Hematopoietic multipotent progenitor cell treated with erythropoietin and hydrocortisone succinate and interleukin-3 and kit ligand, for 8 days (in vitro differentiated cells): ENCODE data around the gene SELENON.

ENCODE experiments used
- DNase-seq: peaks from one replicate; pipeline ENCODE4 v3.0.0-alpha.2; 2015

Gene SELENON

DNA sequence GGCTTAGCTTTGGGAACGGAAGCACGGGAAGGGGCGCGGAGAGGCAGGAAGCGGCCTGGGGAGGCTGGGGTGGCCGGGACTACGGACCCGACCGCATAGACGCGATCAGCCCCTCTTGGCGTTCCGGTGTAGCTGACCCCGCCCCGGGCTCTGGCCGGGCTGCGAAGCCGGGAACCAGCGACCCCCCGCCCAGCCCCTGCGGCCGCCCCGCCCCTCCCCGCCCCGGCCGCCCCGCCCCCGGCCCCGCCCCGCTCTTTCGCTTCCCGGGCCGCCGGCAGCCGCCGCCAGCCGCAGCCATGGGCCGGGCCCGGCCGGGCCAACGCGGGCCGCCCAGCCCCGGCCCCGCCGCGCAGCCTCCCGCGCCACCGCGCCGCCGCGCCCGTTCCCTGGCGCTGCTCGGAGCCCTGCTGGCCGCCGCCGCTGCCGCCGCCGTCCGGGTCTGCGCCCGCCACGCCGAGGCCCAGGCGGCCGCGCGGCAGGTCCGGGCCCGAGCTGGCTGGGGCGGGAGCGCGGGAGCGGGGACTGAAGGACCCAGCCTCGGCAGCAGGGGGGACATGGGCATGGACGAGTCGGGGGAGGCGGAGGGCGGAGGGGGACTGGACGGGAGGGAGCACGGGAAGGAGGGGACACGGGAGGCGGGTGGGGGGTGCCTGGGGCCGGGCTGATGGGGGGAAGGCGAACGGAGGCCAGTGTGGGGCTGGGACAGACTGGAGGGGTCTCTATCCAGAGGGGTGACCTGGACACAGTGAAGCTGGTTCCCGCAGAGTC, at the start of gene SELENON:
Gene SELENON (plus strand): TSS at position 259 of the 768 bp plus-strand sequence. CDS start 38 bp downstream, at position 297.
- DNase-seq = peak; percentile 42

DNA sequence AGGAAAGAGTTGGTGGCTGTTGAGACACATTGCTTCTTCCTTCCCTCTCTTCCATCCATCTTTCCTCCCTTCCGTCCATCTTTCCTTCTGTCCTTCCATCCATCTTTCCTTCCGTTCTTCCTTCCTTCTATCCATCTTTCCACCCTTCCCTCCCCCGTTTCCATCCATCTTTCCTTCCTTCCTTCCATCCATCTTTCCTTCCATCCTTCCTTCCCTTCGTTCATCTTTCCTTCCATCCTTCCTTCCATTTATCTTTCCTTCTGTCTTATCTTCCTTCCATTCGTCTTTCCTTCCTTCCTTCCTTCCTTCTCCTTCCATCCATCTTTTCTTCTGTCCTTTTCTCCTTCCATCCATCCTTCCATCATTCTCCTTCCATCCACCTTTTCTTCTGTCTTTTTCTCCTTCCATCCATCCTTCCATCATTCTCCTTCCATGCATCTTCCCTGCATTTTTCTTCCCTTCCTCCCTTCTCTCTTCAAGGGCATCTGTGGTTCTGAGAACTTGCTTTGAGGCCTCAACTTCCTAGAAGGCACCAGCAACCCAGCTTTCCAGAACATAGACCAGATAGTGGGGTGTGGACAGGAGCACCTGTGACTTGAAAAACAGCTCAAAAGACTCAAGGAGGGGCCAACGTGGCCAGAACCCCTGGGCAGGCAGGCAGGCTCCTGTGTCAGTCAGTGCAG, 48.9 kb upstream of the SELENON start:
- DNase-seq = no peak

- DNase-seq = no peak
Observed at GRCh38 chr1:25754470-25755181, 45.4 kb upstream of the SELENON start.

DNA sequence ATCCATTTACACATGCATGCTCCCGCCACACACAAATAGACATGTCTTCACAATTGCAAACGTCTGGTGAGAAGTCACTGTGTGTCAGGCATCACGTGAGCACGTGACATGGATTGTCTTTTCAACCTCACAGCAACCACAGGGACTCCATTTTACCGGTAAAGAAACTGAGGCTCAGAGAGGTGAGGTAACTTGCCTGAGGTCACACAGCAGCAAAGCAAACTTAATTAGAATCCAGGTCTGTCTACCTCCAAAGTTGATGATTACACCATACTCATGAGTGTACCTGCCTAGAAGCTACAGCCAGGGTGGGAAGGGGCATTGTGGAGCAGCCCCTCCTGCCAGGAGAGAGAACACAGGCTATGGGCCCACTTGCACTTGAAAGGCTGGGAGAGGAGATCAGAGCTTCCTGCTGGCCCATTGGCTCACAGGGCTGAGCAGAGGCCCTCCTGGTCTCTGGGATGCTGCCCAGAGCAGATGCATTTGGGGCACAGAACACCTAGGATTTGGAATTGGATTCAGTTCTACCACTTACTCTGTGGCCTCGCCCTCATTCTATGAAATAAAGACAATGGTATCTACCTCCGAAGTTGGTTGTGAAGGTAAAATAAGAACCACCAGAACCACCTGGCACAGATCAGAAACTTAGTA, 44.4 kb upstream of the SELENON start:
- no peak for DNase-seq

- no peak for DNase-seq
Observed at GRCh38 chr1:25756215-25756614, 43.8 kb upstream of the SELENON start.

DNA sequence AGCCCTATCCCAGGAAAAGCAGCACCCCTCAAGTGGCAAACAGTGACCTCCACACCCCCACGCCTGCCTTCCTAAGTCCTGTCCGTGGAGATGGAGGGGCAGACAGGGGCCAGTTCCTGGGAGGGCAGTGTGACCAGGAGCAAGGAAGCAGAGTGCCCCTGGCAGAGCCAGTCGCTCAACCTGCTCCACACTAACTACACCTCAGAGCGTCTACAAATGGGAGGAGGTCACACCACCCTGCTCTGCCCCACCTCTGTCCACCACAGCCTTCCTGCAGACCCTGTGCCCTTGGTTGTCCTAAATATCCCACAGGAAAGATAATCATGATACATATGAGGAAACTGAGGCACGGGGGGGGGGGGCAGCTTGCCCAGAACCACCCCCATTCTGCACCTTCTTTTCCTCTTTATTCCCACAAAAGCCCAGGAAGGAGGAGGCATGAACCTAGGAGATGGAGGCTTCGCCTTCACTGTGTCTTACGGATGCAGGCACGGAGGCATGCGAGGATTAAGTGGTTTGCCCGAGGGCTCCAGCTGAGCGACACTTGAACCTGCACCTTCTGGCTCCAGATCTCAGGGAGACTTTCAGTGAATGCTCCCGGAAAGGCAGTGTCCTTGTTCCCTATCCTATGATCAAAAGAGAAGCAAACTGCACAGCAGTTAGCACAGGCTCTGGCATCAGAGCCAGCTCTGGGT, 42.7 kb upstream of the SELENON start:
- no peak for DNase-seq

GRCh38 chr1:25757846-25758185, 42.2 kb upstream of the SELENON start:
- DNase-seq = no peak

DNA sequence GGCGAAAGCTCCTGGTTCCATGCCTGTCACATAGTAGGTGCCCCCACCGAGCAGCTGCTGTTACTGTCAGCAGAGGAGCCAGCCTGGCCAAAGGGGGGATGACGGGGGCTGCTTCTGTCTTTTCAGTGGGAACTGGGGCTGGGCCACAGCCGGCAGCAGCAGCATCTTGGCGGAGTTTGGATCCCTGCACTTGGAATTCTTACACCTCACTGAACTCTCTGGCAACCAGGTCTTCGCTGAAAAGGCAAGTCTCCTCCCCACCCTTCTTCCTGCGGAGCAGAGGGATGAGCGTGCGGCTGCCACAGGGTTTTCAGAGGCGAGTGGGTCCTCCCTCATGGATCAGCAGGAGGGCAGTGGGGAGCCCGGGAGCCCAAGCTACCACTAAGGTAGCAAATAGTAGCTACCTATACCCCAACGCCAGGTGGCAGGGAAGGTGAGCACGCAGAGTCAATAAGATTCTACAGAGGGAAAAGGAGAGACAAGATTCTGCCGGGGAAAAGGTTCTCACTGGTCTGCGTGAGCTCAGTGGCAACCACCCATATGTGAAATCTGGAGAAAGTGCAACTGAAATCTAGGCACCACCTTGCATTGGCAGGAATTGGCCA, 41.4 kb upstream of the SELENON start:
- no peak for DNase-seq

DNA sequence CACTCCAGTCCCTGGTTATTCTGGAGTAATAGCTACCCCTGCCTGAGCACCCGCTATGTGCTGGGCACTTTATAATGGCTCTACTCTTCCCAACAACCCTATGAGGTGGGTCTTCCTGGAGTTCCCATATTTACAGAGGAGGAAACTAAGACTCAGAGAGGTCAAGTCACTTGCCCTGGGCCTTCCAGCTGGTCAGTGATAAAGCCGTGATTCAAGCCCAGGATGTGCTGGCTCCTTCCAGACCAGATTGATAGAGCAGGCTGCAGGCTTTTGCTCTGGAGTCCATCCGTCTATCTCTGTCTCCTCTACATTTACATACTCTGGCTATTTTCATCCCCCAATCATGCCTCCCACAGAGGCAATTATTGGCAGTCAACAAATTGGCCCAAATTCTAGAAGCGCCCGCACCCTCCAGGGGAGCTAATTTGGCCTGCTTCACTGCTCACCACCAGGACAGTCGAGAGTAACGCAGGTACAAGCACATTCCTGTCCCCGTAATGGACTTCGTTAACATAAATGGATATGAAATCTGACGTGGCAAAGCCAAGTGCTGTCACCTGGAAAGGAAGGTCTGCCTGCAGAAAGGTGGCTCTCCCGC, 39.8 kb upstream of the SELENON start:
- no peak for DNase-seq

DNA sequence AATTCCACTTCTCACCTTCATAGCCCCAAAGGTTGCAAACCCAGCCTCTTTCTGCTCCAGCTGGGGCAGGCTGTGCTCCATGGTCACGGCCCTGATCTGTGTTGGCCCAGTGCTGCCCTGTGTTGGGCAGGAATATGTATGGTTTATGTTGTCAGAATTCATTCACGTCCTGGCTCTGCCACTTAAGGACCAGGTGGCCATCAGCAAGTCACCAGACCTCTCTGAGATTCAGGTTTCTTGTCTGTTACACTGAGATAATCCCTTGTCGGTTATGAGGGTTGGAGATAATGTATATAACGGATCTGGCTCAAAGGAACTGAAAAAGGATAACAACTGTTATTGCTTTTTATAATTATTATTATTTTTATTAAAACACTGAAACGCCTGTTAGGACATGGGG, 39.1 kb upstream of the SELENON start:
- peak; percentile 93 for DNase-seq

GRCh38 chr1:25763493-25763892, 36.5 kb upstream of the SELENON start:
- no peak for DNase-seq

- DNase-seq = no peak
Observed at GRCh38 chr1:25765136-25765922, 34.7 kb upstream of the SELENON start.

DNA sequence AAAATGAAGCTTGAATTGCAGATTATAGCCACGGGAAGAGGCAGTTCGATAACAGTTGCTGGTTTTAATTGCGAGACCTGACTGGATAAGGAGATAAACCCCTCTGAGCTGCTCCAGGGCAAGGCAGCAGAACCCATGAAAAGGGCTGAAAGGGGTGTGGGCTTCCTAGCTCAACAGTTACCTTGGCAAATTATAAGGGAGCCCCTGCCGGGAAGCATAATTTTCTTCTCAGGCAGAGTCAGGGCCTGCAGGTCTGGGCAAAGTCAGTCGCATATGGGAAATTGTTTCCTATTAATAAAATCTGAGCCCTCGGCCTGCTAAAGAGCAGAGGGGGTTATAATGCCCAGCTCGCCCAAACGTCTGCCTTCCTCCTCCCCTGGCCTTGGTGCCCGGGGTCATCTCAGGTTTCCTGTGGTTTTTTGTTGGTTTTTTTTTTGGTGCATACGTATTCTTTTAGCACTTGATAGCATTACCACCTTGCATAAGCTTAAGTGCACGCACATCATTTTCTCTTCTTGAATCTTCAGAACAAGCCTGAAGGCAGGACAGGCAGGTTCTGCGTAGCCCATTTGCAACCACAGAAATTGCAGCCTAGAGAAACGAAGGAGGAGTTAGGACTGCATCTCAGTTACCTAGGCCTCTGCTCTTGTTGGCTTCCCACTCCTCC, 33.9 kb upstream of the SELENON start:
- peak; percentile 76 for DNase-seq

- peak; percentile 33 for DNase-seq
Observed at GRCh38 chr1:25766721-25767436, 33.1 kb upstream of the SELENON start.

- no peak for DNase-seq
Observed at GRCh38 chr1:25767437-25767770, 32.6 kb upstream of the SELENON start.

- DNase-seq = no peak
Observed at GRCh38 chr1:25768999-25769398, 31.0 kb upstream of the SELENON start.

DNA sequence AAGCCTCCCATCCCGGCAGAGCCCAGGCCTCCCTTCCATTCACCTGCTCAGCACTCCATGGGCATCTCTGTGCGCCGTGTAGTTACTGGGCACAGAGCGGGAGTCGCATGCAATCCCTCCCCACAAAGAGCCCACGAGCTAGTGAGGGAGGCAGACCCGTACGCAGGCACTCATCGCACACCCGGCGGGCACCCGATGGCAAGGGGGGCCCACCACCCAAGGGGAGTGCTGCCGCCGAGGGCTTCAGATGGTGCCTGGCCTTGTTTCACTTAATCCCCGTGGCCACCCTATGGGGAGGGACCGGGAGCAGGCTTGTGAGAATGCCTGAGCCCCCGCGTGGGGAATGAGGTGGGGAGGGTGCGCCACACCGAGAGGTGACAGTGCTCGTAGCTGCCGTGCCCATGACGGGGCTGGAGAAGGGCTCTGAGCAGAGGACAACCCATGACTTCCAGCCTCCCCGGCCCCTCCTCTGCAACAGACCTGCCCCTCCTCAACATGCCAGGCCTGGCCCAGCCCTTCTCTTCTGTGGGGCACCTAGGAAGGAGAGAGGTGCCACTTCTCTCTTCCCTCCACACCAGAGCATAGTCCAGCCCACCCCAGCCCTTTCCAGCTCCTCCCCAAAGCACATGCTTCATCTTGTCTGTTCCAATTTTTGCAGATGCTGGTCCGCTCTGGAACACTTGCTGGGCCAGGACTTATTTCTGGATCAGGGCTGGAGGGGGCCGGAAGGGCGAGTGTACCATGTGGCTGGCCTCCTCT, 30.2 kb upstream of the SELENON start:
- DNase-seq = no peak

GRCh38 chr1:25770541-25771220, 29.3 kb upstream of the SELENON start:
- no peak for DNase-seq
